ELF-1 (cell line): Measurements from ENCODE around the gene PALM.

Experiments
- DNase-seq: peaks from one replicate; pipeline ENCODE4 v3.0.0-alpha.2; 2016; ENCODE audit warnings: low read depth, low spot score

Gene PALM

GRCh38 chr19:750640-751423 lies 42.1 kb downstream of the PALM start, which contains the start of gene MISP:
Gene MISP, plus strand, starts transcription at chr19:751112. Its CDS starts 5,835 bp downstream, at chr19:756947.
- no peak for DNase-seq

- DNase-seq: no peak
Observed at GRCh38 chr19:751501-752341, 43.0 kb downstream of the PALM start.

GRCh38 chr19:752652-753517 lies 44.1 kb downstream of the PALM start:
- DNase-seq: peak; percentile 70

- DNase-seq: no peak
Observed at GRCh38 chr19:754530-754929, 45.8 kb downstream of the PALM start.

- DNase-seq: no peak
Observed at GRCh38 chr19:755063-755462, 46.3 kb downstream of the PALM start.

GRCh38 chr19:756236-756635 lies 47.5 kb downstream of the PALM start:
- DNase-seq: peak; percentile 46

- no peak for DNase-seq
Observed at GRCh38 chr19:756821-757688, 48.3 kb downstream of the PALM start.

- no peak for DNase-seq
Observed at GRCh38 chr19:757811-758668, 49.3 kb downstream of the PALM start.

- no peak for DNase-seq
Observed at GRCh38 chr19:763181-763580, 54.4 kb downstream of the PALM start.

GRCh38 chr19:763869-764268 lies 55.1 kb downstream of the PALM start:
- no peak for DNase-seq

GRCh38 chr19:764301-764700 lies 55.6 kb downstream of the PALM start:
- DNase-seq: no peak

- no peak for DNase-seq
Observed at GRCh38 chr19:765179-765738, 56.5 kb downstream of the PALM start.

- DNase-seq: peak; percentile 80
Observed at GRCh38 chr19:768424-768823, 59.7 kb downstream of the PALM start.

- no peak for DNase-seq
Observed at GRCh38 chr19:769616-770015, 60.9 kb downstream of the PALM start.

GRCh38 chr19:771332-771785 lies 62.6 kb downstream of the PALM start:
- DNase-seq: peak; percentile 40

- no peak for DNase-seq
Observed at GRCh38 chr19:772063-772462, 63.3 kb downstream of the PALM start.

GRCh38 chr19:772730-773436 lies 64.1 kb downstream of the PALM start:
- DNase-seq: peak; percentile 67

GRCh38 chr19:776549-776948 lies 67.8 kb downstream of the PALM start:
- DNase-seq: peak; percentile 23
